ENCODE measurements around the gene ATG10. TPM values are rescaled to one million over a fixed set of nuclear protein-coding genes. Genes with fewer than 3 reads are reported as not detected.
"Not testable (repeated sequence)": the region's sequence is repeated elsewhere in the genome, so short reads cannot be mapped to it uniquely, and the experiment has no call there.

Gene ATG10
- total RNA-seq, 4 donors from 2014 or later: 4.8 to 13.7 (median 8.4) TPM

DNA sequence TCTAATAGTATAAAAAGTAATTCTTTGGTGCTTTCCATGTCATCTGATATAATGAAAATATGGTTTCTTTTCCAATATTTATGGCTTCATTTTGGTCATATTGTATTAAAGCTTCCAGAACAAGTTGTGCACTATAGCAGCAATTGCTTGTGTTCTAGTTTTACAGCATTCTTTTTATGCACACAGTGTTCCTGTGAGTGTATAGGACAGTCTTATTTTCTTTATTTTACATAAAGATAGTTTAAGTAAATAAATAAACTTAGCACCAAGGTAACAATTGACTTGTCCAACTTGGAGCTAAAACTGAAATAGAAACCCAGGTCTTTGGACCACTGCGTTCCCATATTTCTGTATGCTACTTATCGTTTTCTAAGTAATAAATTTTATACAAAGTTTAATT, 38.9 kb downstream of the ATG10 start:
- WGBS, 2 donors: 94 to 95% methylated on average over 2 of the region's 2 CpGs
- DNase-seq (ENCODE audit: low spot score in 2 of 2): no peak
- H3K4me3 ChIP-seq (ENCODE audit: low read depth, poor library complexity, severe bottlenecking): no peak overlapping the region
- intact Hi-C loops (cut with DNase I; ENCODE audit: low total_unique reads): no loop called here
- TF ChIP-seq POLR2A (IDR thresholded peaks at IDR 0.05) (no peak), CTCF (IDR thresholded peaks at IDR 0.05) (no peak)

- no peak for DNase-seq (ENCODE audit: low spot score in 2 of 2)
- intact Hi-C loops (cut with DNase I; ENCODE audit: low total_unique reads): no loop called here
- 94 to 100% methylated on average over 1 of the region's 1 CpG for WGBS, 2 donors
- TF ChIP-seq CTCF (IDR thresholded peaks at IDR 0.05) (no peak), POLR2A (IDR thresholded peaks at IDR 0.05) (no peak)
- no peak overlapping the region for H3K4me3 ChIP-seq (ENCODE audit: low read depth, poor library complexity, severe bottlenecking)
These were observed 39.9 kb downstream of the ATG10 start for GRCh38 chr5:82011761-82012160.

DNA sequence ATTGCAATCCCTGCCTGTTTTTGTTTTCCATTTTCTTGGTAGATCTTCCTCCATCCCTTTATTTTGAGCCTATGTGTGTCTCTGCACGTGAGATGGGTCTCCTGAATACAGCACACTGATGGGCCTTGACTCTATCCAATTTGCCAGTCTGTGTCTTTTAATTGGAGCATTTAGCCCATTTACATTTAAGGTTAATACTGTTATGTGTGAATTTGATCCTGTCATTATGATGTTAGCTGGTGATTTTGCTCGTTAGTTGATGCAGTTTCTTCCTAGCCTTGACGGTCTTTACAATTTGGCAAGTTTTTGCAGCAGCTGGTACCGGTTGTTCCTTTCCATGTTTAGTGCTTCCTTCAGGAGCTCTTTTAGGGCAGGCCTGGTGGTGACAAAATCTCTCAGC, 42.8 kb downstream of the ATG10 start:
- 97 to 98% methylated on average over 4 of the region's 4 CpGs for WGBS, 2 donors
- DNase-seq (ENCODE audit: low spot score in 2 of 2); H3K4me3 ChIP-seq (ENCODE audit: low read depth, poor library complexity, severe bottlenecking); intact Hi-C loops (cut with DNase I; ENCODE audit: low total_unique reads): not testable (repeated sequence)

- no peak overlapping the region for H3K4me3 ChIP-seq (ENCODE audit: low read depth, poor library complexity, severe bottlenecking)
- TF ChIP-seq POLR2A (IDR thresholded peaks at IDR 0.05) (no peak), CTCF (IDR thresholded peaks at IDR 0.05) (no peak)
- WGBS, 2 donors: 83 to 88% methylated on average over 1 of the region's 1 CpG
- intact Hi-C loops (cut with DNase I; ENCODE audit: low total_unique reads): no loop called here
- no peak for DNase-seq (ENCODE audit: low spot score in 2 of 2)
These were observed 46.6 kb downstream of the ATG10 start for GRCh38 chr5:82018462-82018861.

DNA sequence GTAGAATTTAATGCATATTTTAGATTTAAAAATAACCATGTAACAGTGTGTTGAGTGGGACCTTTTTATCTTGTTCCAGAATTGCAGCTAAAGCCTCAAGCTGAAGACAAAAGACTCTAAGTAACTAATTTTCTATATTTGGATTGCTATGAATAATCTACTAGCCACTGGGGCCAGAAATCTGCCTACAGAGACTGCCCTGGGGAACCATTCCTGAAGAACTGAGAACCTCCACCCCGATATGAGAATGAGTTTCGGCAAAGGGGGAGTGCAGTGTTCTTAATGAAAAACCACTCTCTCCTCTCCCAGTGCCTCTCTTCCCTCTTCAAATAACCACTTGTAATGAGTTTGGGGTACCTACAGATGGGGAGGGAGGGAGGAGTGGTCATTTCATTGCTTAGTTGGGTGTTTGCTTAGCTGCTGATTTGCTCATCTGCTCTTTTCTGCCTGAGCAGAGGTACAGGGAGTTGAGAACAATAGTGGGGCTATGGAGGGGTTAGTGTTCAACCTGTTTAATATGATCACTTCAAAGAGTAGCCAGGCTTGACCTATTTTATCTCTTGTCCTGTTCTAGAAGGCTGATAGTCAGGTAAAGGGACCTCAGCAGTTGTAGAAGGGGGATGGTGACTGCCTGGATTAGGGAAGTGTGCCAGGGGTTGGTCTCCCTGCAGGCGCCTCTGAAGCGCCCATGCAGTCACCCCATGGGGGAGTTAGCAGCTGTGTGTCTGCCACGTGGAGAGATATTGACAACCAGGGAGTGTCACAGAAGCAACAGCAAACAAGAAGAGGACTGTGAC, 47.7 kb downstream of the ATG10 start:
- intact Hi-C loops (cut with DNase I; ENCODE audit: low total_unique reads): no loop called here
- no peak overlapping the region for H3K4me3 ChIP-seq (ENCODE audit: low read depth, poor library complexity, severe bottlenecking)
- TF ChIP-seq POLR2A (IDR thresholded peaks at IDR 0.05): no peak
- no peak for TF ChIP-seq CTCF (IDR thresholded peaks at IDR 0.05)
- no peak for DNase-seq (ENCODE audit: low spot score in 2 of 2)
- 65% methylated on average over 5 of the region's 5 CpGs for WGBS, 2 donors

DNA sequence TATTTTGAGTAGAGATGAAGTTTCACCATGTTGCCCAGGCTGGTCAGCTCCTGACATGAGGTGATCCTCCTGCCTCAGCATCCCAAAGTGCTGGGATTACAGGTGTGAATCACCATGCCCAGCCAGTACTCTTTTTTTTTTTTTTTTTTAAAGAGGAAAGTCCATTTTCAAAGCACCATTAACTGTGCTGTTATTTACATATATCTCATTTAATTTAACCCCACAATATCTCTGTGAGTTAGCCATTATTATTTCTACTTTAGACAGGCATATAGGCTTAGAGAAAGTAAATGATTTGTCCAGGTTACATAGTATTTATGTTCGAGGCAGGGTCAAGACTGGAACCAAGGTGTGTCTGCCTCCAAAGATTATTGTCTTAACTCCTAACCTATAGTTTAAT, 50.7 kb downstream of the ATG10 start:
- DNase-seq (ENCODE audit: low spot score in 2 of 2): no peak
- no peak for TF ChIP-seq POLR2A (IDR thresholded peaks at IDR 0.05)
- no peak for TF ChIP-seq CTCF (IDR thresholded peaks at IDR 0.05)
- 97 to 98% methylated on average over 1 of the region's 1 CpG for WGBS, 2 donors
- H3K4me3 ChIP-seq (ENCODE audit: low read depth, poor library complexity, severe bottlenecking): no peak overlapping the region
- intact Hi-C loops (cut with DNase I; ENCODE audit: low total_unique reads): no loop called here

All from lower leg skin (tissue), 4 donors.